ENCODE data around the gene VWA3A. TPM values are rescaled to one million over a fixed set of nuclear protein-coding genes. Genes with fewer than 3 reads are reported as not detected.
A peak's percentile ranks its signal among the peaks of the same experiment; 100 is the strongest.
"Not testable (repeated sequence)": the region's sequence is repeated elsewhere in the genome, so short reads cannot be mapped to it uniquely, and the experiment has no call there.

Gene VWA3A
- 0.72 TPM for total RNA-seq (ENCODE audit: insufficient read depth, low replicate concordance)

DNA sequence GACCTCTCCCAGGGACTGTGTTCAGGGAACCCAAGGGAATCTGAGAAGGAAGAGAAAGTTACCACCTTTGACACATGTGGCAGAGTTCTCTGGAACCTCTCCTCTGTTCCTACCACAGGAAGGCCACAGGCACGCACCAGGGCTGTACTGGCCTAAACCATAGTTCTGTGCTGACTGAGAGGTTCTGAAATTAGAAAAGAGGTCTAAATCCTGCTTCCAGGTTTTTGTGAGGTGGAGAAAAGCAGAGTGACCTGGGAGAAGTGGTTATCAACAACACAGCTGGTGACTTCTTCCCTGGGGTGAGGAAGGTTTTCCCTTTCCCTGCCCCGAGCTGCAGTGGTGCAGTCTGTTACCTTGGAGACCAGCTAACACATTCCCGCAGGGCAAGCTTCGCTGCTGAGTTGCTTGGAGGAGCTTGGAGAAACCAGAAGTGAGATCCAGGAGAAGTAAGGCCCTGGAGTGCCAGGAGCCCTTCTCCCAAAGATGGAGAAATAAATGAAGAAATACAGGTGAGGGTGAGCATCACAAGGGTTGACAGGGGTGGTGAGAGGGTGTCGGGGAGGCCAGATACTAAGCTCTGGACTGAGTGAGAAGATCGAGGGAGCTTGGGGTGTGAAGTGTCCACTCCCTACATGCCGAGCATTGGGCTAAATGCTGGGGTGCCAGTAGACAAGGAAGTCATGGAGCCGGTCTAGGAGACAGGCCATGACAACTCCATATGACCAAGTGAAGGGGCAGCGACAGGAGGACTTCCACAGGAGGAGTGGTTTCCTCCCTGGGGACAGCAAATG, at the start of gene VWA3A:
TSS of gene VWA3A (plus strand) at position 399 of the 791 bp plus-strand sequence. CDS start at position 496, 97 bp downstream.
- peak; percentile 73 for DNase-seq (ENCODE audit: low spot score)

DNA sequence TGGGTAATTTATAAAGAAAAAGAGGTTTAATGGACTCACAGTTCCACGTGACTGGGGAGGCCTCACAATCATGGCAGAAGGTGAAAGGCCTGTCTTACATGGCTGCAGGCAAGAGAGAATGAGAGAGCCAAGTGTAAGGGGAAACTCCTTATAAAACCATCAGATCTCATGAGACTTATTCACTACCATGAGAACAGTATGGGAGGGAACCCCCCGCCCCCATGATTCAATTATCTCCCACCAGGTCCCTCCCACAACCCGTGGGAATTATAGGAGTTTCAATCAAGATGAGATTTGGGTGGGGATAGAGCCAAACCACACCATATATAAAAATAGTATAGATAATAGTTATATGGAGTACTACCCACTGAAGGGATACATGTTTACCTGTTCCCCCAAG, 48.5 kb upstream of the VWA3A start:
- DNase-seq (ENCODE audit: low spot score) = not testable (repeated sequence)

GRCh38 chr16:22045888-22046287, 46.5 kb upstream of the VWA3A start:
- DNase-seq (ENCODE audit: low spot score) = not testable (repeated sequence)

- no peak for DNase-seq (ENCODE audit: low spot score)
Observed at GRCh38 chr16:22050963-22051362, 41.4 kb upstream of the VWA3A start.

- no peak for DNase-seq (ENCODE audit: low spot score)
Observed at GRCh38 chr16:22052980-22053379, 39.4 kb upstream of the VWA3A start.

GRCh38 chr16:22053921-22054341, 38.4 kb upstream of the VWA3A start:
- DNase-seq (ENCODE audit: low spot score) = no peak

DNA sequence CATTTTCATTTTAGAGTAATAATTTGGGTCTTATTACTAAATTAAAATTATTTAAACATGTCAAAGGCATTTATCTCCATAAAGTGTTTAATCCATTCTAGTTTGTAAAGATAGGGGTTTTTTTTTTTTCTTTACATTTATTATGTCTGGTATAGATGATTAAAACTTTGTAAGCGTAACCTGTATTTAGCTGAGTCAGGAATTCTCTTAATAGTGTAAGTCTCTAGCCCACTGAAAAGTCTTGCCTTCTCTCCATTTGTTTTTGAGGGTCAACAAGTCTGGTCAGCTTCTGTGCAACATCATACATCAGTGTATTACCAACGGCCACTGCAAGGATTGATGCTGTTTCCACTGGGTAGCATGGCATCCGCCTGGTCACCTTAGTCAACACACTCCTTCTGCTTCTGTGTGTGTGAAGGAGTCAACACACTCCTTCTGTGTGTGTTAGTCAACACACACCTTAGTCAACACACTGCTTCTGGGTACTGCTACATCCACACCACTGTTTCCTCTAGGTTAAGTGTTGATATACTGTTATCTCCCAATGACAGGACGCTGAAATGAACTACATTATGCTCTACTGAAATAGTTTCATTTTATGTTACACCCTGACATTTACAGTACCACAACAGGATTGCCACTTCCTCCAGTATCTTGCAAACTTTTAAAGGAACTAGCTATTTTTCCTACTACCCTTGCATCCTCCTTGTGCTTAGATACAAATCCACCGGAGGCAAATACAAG, 37.3 kb upstream of the VWA3A start:
- DNase-seq (ENCODE audit: low spot score) = no peak

DNA sequence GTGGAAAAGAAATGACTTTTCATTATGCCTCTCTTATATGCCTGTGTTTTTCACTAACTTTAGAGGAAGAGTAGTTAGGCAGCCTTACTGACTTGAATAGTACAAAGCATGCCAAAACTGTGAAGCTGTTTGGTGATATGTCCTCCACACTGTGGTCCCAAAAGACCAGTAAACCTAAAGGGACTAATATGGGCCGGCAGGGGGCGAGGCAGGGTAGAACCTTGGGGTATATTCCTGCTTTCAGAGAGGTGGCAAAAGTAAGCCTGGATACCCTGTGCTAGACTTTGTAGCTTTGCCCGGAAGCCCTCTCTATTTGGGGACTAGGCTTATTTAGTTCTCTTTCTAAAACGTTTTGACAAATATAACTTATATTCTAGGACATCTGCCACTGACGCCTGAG, 36.5 kb upstream of the VWA3A start:
- DNase-seq (ENCODE audit: low spot score) = no peak

DNA sequence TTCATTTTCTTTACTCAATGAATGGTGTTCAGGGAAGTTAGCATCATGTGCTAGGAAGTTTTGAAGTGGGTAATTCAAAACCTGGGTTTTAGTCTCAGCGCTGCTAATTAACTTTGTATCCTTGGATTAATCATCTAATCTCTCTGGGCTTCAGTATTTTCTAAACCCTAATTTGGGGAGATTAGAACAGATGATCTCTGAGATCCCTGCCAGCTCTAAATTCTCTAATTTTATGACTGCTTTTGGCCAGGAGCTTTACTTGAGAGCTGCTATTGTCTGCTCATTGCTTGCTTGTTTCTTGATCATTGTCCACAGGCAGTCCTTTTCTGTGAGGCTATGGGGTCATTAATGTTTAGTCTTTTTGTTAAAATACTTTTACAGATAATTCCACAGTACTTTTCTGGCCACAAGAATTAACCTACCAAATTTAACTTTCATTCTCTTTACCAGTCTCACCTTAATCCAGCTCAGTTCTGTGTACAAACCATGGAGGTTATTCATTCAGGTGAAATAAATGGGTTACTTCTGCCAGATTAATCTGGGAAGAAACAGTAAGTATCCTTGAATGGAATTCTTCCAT, 28.4 kb upstream of the VWA3A start:
- no peak for DNase-seq (ENCODE audit: low spot score)

- no peak for DNase-seq (ENCODE audit: low spot score)
Observed at GRCh38 chr16:22065252-22065651, 27.1 kb upstream of the VWA3A start.

DNA sequence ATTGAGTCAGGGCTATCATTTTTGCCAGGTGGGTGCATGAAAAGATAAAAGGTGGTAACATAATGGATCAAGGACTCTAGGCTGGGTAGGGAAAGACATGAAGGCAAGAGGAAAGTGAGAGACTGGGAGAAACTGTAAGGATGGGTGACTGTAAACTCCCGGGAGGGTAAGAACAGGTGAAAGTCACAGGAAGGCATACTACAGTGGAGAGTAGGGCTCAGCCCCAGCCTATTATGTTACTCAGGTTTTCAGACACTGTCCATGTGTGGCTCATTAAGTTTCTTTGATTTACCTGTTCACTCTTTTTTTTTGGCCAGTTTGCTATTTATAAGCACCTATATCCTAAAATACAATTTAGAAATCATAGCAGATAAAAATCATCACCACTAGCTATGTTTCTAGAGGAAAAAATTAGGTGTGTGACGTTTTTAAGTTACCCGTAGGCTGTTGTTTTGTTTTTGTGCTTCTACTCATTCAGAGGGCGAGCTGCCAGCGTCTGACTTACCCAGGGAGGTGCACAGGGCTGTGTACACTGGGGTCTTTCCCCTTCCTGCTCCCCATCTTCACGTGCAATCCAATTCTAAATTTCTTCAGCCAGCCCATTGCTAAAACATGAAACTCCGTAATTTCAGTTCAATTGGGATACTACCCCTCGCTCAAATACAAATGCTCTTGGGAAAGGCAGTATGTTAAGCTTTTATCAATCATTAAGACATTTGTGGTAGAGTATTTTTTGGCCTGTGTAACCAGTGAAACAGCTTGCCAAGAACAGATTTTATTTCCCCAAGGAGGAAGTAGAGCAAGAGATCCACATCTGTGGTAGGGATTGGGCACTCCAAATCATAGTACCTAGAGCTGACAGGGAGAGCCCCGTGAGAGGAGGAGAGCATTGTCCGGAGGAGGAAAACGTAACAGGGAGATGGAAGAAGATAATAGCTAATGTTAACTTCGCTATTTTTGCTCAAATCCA, 21.7 kb upstream of the VWA3A start:
- no peak for DNase-seq (ENCODE audit: low spot score)

GRCh38 chr16:22071331-22071910, 20.9 kb upstream of the VWA3A start:
- DNase-seq (ENCODE audit: low spot score) = no peak

DNA sequence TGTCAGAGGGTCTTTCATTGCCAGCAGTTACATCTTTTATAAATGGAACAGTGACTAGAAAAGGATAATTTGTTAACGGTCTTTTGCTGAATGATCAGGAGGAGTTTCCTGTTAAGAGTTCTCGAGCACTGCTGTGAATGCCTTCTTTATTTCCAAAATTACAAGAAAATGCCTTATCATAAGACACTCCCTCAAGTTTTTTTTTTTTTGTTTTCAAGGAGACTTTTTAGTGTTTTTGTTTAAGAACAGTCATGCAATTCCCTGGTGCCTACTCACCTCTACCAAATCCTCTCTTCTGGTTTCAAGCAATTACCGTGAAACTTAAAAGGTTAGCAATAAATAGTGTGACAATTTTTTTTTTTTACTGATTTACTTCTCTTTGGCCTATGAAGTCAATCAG, 19.0 kb upstream of the VWA3A start:
- no peak for DNase-seq (ENCODE audit: low spot score)

- DNase-seq (ENCODE audit: low spot score) = no peak
Observed at GRCh38 chr16:22075043-22075757, 17.1 kb upstream of the VWA3A start.

DNA sequence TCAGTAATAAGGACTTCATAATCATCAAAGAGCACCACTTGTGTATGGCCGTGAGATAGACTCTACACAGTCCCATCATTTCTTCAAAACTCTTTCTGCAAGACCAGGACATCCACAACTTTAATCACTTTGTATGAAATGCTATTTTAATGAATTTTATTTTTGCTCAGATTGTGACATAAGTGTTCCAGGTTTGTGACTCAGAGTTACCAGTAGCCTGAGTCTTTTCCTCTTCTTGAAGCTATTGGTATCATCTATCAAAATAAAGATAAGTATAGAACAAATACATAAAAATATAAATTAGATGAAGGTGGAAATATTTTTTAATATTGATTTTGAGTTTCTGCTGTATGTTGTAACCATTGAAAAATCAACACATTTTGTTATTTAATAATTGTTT, 16.6 kb upstream of the VWA3A start:
- DNase-seq (ENCODE audit: low spot score) = no peak

DNA sequence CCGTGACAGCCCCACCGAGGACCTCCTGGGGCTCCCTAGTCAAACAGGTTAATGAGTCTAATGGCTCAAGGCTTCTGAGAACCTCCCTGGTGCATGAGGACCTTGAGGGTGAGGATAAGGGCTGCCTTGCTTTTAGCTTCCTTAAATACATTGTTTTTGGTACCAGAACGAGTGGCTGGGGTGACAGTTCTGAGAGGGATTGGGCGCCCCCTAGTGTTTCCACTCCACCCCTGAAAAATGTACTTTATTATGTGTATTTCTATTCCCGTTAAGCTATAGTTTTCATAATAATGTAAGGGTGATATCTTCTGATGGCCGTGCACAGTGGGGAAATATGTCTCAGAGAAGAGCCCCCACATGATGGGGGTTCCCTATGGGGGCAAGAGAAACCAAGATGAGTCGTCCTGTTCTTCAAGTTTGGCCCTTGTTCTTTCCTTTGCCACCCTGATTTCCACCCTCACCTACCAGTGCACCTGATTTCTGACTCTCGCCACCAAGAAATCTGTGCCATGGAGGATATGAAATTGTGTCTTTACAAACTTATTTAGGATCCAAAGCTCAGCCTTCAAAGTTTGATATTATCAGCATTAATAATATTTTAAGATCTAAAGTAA, 14.5 kb upstream of the VWA3A start:
- peak; percentile 35 for DNase-seq (ENCODE audit: low spot score)

- DNase-seq (ENCODE audit: low spot score) = no peak
Observed at GRCh38 chr16:22078656-22079055, 13.7 kb upstream of the VWA3A start.

DNA sequence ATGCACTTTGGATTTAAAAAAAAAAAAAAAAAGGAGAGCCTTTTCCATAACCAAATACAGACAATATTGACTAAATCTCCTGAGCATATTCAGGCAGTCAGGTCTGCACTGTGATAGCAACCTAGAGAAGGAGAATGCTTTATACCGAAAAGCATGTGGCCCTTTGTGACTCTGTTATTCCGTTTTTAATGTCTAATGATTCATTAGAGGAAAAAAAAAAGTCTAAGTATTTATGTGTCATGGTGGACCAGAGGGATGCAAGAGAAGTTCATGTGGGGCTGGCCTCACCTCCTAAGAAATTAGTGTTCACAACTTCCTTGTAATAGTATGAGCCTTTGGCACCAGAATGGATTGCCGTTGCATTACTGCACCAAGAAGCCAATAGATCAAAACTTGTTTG, 11.3 kb upstream of the VWA3A start:
- no peak for DNase-seq (ENCODE audit: low spot score)

GRCh38 chr16:22086440-22086839, 5.9 kb upstream of the VWA3A start:
- no peak for DNase-seq (ENCODE audit: low spot score)

- no peak for DNase-seq (ENCODE audit: low spot score)
Observed at GRCh38 chr16:22088642-22089041, 3.7 kb upstream of the VWA3A start.

Data from umbilical cord (tissue), 2 donors.